AG09309 (cell line): ENCODE results near the gene GPHB5.
A peak's percentile ranks its signal among the peaks of the same experiment; 100 is the strongest.

Source experiments
- DNase-seq: peaks from one replicate; pipeline ENCODE4 v3.0.0-alpha.2; 2010; ENCODE audit warnings: low read depth
- H3K4me3 ChIP-seq: 2 replicates; pipeline ENCODE4 v1.5.1; 2011; ENCODE audit warnings: mild to moderate bottlenecking, low read depth, low read length, moderate library complexity; ENCODE audit not compliant: control insufficient read depth
- CTCF ChIP-seq: IDR thresholded peaks from 2 replicates; pipeline ENCODE4 v1.5.1; 2011; ENCODE audit warnings: mild to moderate bottlenecking, low read depth, low read length, inconsistent platforms; ENCODE audit not compliant: insufficient read depth, control insufficient read depth; ENCODE audit errors: missing control alignments

Gene GPHB5

GRCh38 chr14:63318835-63319234 is at the start of gene GPHB5:
Gene GPHB5, minus strand, starts transcription at chr14:63318935. Its CDS starts 1,086 bp downstream, at chr14:63317849.
- TF ChIP-seq CTCF, result no peak
- no peak within 1 kb of the TSS for H3K4me3 ChIP-seq
- no peak for DNase-seq

- peak; percentile 3 for TF ChIP-seq CTCF
- no peak overlapping the region for H3K4me3 ChIP-seq
- DNase-seq, result no peak
Measured at GRCh38 chr14:63367742-63368364, 49.1 kb upstream of the GPHB5 start.

GRCh38 chr14:63362389-63362819 is 43.7 kb upstream of the GPHB5 start:
- H3K4me3 ChIP-seq, result no peak overlapping the region
- no peak for DNase-seq
- TF ChIP-seq CTCF, result no peak

GRCh38 chr14:63361790-63362189 is 43.1 kb upstream of the GPHB5 start:
- no peak for DNase-seq
- H3K4me3 ChIP-seq, result no peak overlapping the region
- no peak for TF ChIP-seq CTCF

- H3K4me3 ChIP-seq, result no peak overlapping the region
- DNase-seq, result no peak
- TF ChIP-seq CTCF, result no peak
Measured at GRCh38 chr14:63357841-63358240, 39.1 kb upstream of the GPHB5 start.

GRCh38 chr14:63345826-63346225 is 27.1 kb upstream of the GPHB5 start:
- DNase-seq, result no peak
- TF ChIP-seq CTCF, result no peak
- H3K4me3 ChIP-seq, result no peak overlapping the region
